Right ventricle myocardium inferior (tissue), 1 donor: Measurements from ENCODE around the gene MT1M. TPM values are rescaled to one million over a fixed set of nuclear protein-coding genes. Genes with fewer than 3 reads are reported as not detected.
"Not testable (repeated sequence)": the region's sequence is repeated elsewhere in the genome, so short reads cannot be mapped to it uniquely, and the experiment has no call there.

ENCODE experiments used
- ATAC-seq: fragments of 200-7000 bp; cut with Tn5 transposase; one replicate; pipeline ENCODE4 v1.9.1; 2020; ENCODE audit warnings: mild to moderate bottlenecking, moderate library complexity
- DNase-seq: peaks from one replicate; pipeline ENCODE4 v3.0.0; 2021; ENCODE audit errors: missing footprints
- intact Hi-C: fragments of 100-400 bp; cut with DNase I; formaldehyde crosslinking; loops from one replicate; pipeline ENCODE4 v1.11.0; 2022
- long read RNA-seq: library from polyadenylated mRNA; unstranded; transcript quantifications from one replicate; pipeline ENCODE4 v2.0.0, GENCODE V29; 2021
- total RNA-seq: library from RNA; stranded (reverse); fragmentation: NEBNext Ultra II Directional; extraction: Animal tissue kit (Norgen Biotek cat#: 25700); gene quantifications from one replicate; pipeline ENCODE4 v1.2.1, GENCODE V29; 2021
- donor health status: DM: no; HTN: yes; CAD: no; lungs with severe emphysema.

Gene MT1M
- total RNA-seq: 6.7 TPM
- long read RNA-seq, partial matches to known transcripts: 0 of 1 reads
- long read RNA-seq, other reads (novel, unspliced or antisense): 0 of 1 reads

DNA sequence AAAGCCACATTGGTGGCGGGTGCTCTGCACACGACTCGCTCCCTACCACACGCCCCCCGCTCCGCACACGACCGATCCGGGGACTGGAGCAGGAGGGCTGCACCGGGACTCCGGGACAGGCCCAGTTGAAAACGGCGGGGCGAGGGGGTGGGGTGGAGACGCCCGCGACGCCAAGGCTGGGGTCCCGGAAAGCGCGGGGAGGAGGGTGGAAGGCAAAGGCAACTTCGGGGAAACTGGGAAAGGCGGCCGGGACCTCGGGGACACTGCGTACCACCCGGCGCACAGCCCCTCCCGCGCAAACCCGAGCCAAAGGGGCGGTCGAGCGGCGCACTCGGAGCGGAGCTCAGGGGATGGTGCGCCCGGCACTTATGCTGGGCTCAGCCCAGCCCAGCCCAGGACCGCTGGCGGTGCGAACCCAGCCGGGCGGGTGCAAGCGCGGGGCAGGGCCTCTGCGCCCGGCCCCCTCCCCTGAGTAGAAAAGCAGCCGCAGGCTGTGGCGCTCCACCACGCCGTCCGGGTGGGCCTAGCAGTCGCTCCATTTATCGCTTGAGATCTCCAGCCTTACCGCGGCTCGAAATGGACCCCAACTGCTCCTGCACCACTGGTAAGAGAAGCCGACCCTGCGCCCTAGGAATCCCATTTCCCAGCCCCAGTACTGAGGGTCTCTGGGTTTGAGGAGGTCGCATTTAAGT, at the start of gene MT1M:
Gene MT1M, plus strand, starts transcription at position 504 of the 692 bp plus-strand sequence. Its CDS starts 73 bp downstream, at position 577.
- ATAC-seq: peak; percentile 90
- intact Hi-C loops: loop anchor here (2.0 kb wide), 1 partner anchor 26 kb away; no protein-coding TSS in a partner anchor
- DNase-seq: peak; percentile 86

DNA sequence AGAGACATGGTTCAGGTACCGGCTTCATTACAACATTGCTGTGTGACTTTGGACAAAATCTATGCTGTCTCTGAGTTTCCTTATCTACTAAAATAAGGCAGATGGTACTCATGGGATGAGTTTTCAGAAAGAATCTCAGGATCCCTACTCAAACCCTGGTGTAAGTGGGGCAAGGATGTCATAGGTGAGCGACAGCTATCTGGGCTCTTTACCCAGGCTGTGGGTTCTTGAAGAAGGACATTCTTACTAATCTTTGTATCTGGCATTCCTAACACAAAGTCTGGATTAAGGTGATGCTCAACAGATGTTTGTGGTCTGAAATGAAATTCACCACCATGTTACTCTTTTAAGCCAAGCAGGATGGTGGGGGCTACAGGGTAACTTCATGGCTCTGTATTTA, 49.5 kb upstream of the MT1M start:
- DNase-seq, ATAC-seq, intact Hi-C loops: not testable (repeated sequence)

- DNase-seq: no peak
- intact Hi-C loops: no loop called here
- no peak for ATAC-seq
These were observed 48.9 kb upstream of the MT1M start for GRCh38 chr16:56583351-56584168.

- ATAC-seq: no peak
- intact Hi-C loops: no loop called here
- DNase-seq: no peak
These were observed 48.2 kb upstream of the MT1M start for GRCh38 chr16:56584276-56584675.

GRCh38 chr16:56588781-56589140, 43.7 kb upstream of the MT1M start:
- intact Hi-C loops: no loop called here

GRCh38 chr16:56589141-56590039, 43.1 kb upstream of the MT1M start, which contains the start of gene MT3:
TSS of gene MT3 (plus strand) at chr16:56589528. CDS start at chr16:56589591, 63 bp downstream.
- DNase-seq: no peak
- intact Hi-C loops: no loop called here
- peak; percentile 41 for ATAC-seq

More at GRCh38 chr16:56588781-56589140, 43.7 kb upstream of the MT1M start:
- DNase-seq: no peak
- ATAC-seq: no peak

GRCh38 chr16:56591377-56592060, 40.9 kb upstream of the MT1M start:
- no peak for ATAC-seq
- intact Hi-C loops: no loop called here
- no peak for DNase-seq

DNA sequence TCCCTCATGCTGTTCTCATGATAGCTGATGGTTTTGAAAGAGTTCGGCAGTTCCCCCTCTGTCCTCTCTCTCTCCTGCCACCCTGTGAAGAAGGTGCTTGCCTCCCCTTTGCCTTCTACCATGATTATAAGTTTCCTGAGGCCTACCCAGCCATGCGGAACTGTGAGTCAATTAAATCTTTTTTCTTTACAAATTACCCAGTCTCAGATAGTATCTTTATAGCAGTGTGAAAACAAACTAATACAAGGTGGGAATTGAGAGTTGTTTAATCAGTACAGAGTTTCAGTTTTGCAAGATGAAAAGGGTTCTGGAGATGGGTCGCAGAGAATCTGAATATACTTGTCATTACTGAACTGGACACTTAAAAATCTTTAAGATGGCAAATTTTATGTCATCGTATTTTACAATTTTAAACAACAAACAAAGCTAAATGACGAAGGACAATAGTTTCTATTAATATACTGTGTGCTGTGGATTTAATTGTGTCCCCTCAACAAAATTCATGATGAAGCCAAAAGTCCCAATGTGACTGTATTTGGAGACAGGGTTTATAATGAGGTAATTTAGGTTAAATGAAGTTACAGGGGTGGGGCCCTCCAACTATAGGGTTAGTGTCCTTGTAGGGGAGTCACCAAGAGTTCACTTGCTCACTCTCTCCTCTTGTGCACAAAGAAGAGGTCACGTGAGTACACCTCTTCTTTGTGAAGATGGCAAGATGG, 38.7 kb upstream of the MT1M start:
- no peak for DNase-seq
- no peak for ATAC-seq
- intact Hi-C loops: no loop called here

DNA sequence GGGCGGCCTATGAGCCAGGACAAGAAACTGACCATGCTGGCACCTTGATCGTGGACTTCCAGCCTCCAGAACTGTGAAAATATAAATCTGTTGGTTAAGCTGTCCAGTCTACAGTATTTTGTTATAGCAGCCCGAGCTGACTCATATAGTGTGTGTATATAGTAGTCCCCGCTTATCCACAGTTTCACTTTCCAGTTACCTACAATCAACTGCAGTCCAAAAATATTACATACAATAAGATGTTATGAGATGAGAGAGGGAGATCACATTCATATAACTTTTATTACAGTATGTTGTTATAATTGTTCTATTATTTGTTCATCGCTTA, 38.2 kb upstream of the MT1M start:
- DNase-seq (no peak), ATAC-seq (no peak)
- intact Hi-C loops: no loop called here

- no peak for DNase-seq
- ATAC-seq: no peak
- intact Hi-C loops: loop anchor here (2.0 kb wide), 1 partner anchor 86 kb away; no protein-coding TSS in a partner anchor
These were observed 32.0 kb upstream of the MT1M start for GRCh38 chr16:56600398-56600999.

DNA sequence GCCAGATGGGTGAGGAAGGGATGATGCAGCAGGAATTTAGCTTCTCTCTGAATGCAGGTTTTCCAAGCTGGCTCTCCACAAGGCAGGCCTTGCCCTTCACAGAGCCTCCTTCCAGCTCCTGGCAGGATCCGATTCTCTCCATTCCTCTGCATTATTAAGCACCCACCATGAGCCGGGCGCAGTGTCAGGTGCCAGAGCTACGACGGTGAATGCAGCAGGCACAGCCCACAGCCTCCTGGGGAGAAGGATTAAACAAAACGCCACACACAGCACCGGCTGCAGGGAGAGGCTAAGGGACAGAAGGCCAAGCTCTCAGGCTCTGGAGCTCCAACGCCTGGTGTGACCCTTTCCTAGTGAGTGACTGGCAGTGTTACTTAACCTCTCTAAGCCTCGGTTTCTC, 31.1 kb upstream of the MT1M start:
- ATAC-seq (no peak), DNase-seq (no peak)
- intact Hi-C loops: loop anchor here (2.0 kb wide), 1 partner anchor 87 kb away; no protein-coding TSS in a partner anchor

- DNase-seq: no peak
- ATAC-seq: peak; percentile 28
- intact Hi-C loops: loop anchor here (1.0 kb wide), 1 partner anchor 99 kb away; no protein-coding TSS in a partner anchor
These were observed 28.9 kb upstream of the MT1M start for GRCh38 chr16:56603589-56603988.

DNA sequence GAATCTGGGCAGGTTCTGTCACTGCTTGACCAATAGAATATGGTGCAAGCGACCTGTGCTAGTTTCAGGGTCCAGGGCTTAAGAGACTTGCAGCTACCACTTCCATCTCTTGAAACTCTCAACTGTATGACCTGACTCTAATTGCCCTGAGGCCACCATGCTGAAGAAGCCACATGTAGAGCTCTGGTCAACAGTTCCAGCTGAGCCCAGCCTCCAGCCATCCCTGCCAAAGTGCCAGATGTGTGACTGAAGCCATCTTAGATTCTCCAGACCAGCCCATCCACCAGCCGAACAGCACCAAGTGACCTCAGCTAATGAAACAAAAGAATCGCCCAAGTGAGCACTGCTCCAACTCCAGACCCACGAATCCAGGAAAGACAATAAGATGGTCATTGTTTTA, 27.5 kb upstream of the MT1M start:
- intact Hi-C loops: no loop called here
- no peak for ATAC-seq
- no peak for DNase-seq

DNA sequence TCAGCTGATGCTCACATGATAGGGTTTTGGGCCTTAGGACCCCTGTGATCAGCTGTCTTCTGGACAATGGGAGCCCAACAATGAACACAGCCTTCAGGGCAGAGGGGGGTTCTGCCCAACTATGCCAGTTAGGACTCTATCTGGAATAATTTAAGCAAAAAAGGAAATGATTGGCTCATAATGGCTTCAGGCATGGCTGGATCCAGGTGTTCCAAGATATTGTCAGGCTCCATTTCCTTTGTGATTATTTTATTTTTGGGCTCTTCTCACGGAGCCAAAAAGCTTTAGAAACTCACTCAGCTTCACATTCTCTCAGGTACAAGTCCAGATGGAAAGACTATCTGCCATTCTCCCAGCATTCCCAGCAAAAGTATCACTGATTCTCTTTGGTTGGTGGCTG, 27.0 kb upstream of the MT1M start:
- ATAC-seq (no peak), DNase-seq (no peak)
- intact Hi-C loops: no loop called here

DNA sequence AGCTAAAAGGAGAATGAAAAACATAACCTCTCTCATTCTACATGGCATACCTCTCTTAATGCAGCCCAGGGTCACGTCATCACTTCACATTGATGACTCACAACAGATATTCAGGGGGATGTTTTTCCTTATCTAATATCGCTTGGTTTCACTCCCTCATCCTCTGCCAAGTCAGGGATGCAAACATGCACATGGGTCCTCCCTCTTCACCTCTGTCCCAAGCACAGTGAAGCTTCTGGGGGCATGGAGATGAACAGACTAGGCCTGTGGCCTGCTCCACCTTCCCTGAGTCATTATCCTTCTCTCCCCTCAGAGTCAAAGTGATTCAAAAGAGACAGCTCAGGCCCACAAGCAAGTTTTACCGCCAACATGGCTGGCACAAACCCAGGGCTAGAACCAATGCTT, 26.4 kb upstream of the MT1M start:
- intact Hi-C loops: loop anchor here (2.0 kb wide), 2 partner anchors 27 to 77 kb away; partner anchors contain the start of genes MT1M and MT1X
- no peak for ATAC-seq
- no peak for DNase-seq

DNA sequence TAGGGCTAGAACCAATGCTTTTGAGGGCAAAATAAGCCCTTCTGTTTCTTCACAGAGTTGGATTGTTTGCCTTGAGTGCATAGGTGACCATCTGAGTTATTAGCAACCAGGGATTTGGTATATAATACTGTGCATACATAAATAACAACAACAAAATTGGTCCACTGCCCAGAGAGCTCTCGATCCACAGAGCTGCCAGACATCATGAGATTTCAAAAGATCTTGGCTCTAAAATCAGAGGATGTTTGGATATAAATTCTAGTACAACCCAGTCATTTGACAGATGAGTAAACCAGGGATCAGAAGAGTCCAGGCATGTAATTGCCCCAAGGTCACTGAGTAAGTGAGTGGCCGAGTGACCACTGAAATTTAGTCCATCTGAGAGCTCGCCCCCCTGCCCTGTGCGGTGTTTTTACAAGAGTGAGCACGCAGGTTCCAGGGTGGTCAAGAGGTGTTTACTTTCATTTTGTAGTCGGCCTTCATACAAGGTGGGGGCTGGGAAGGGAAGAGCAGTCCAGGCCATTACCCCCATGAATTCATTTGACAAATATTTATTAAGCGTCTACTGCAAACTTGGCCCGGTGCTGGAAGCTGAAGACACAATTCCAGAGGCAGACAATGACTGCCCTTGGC, 25.9 kb upstream of the MT1M start:
- DNase-seq (no peak), ATAC-seq (peak; percentile 0)
- intact Hi-C loops: loop anchor here (2.0 kb wide), 2 partner anchors 26 to 76 kb away; partner anchors contain the start of genes MT1M and MT1X
